ENCODE results near the gene IGF2R.

The IGF2R gene

DNA sequence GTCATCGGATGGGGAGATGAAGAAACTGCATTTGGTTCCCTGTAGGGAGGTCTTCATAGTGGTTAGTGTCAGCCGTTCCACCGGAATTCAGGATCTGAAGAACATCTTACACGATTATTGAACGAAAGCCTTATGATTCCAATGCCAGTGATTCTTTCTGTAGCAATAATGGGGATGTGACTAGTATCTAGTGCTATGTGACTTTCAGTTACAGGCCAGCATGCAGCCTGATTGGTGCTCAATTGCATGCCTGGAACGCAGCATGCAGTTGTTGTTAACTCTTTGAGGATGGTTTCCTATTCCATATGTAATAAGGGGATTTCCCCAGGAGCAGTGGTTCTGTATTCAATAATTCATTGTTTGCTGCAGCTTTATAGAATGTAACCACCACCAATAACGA lies 81.1 kb downstream of the IGF2R start:
- Histone ChIP-seq H3K27me3 (replicated peaks; ENCODE audit: insufficient read depth, low read length) (no peaks in the 10 kb centered on the region), H3K36me3 (replicated peaks; ENCODE audit: insufficient read depth, low read length) (no peaks in the 10 kb centered on the region; the same call in 1 of the 2 replicates), H3K9ac (ENCODE audit: low read length) (no peak overlapping the region), H3K9me3 (replicated peaks; ENCODE audit: insufficient read depth, low read length) (no peaks in the 10 kb centered on the region), H2AFZ (ENCODE audit: low read length) (no peak overlapping the region), H3K27ac (ENCODE audit: low read length) (no peak overlapping the region), H3F3A (ENCODE audit: insufficient read depth, low read length) (no peaks in the 10 kb centered on the region), H4K20me1 (ENCODE audit: insufficient read depth, low read length) (no peaks in the 10 kb centered on the region), H3K79me2 (ENCODE audit: low read length) (no peaks in the 10 kb centered on the region), H3K4me1 (ENCODE audit: low read length) (no peaks in the 10 kb centered on the region), H3K9me2 (replicated peaks; ENCODE audit: insufficient read depth, low read length) (no peaks in the 10 kb centered on the region), H3K4me2 (ENCODE audit: low read depth, low read length) (no peak overlapping the region), H3K4me3 (ENCODE audit: low read length) (no peak overlapping the region)
- TF ChIP-seq, protein P1, sequence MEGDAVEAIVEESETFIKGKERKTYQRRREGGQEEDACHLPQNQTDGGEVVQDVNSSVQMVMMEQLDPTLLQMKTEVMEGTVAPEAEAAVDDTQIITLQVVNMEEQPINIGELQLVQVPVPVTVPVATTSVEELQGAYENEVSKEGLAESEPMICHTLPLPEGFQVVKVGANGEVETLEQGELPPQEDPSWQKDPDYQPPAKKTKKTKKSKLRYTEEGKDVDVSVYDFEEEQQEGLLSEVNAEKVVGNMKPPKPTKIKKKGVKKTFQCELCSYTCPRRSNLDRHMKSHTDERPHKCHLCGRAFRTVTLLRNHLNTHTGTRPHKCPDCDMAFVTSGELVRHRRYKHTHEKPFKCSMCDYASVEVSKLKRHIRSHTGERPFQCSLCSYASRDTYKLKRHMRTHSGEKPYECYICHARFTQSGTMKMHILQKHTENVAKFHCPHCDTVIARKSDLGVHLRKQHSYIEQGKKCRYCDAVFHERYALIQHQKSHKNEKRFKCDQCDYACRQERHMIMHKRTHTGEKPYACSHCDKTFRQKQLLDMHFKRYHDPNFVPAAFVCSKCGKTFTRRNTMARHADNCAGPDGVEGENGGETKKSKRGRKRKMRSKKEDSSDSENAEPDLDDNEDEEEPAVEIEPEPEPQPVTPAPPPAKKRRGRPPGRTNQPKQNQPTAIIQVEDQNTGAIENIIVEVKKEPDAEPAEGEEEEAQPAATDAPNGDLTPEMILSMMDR (IDR thresholded peaks at IDR 0.05; ENCODE audit: low read length), result no peak
- TF ChIP-seq EZH2phosphoT487 (IDR thresholded peaks at IDR 0.05; ENCODE audit: low read length), result no peak
- TF ChIP-seq EZH2 (optimal IDR thresholded peaks at IDR 0.05; ENCODE audit: low read depth, low read length), result no peak
- DNase-seq, result no peak

DNA sequence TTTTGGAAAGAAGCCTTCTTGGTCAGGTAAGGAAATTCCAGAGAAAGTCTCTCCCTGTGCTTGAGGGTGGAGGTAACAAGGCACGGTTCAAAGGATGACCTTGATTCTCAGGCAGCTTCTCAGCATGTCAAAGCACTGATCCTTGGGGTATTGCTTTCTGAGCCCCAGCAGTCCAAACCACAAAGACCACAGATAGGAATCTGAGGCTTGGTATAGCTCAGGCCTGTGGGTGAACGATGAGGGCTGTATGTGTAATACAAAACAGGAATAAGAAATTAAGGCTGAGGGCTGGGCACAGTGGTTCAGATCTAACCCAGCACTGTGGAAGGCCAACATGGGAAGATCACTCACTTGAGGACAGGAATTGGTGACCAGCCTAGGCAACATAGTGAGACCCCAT lies 82.5 kb downstream of the IGF2R start:
- H3K9me3 ChIP-seq (replicated peaks; ENCODE audit: insufficient read depth, low read length), result no peaks in the 10 kb centered on the region
- no peaks in the 10 kb centered on the region for H3F3A ChIP-seq (ENCODE audit: insufficient read depth, low read length)
- DNase-seq, result no peak
- H3K4me3 ChIP-seq (ENCODE audit: low read length), result no peak overlapping the region
- no peak overlapping the region for H3K27ac ChIP-seq (ENCODE audit: low read length)
- H2AFZ ChIP-seq (ENCODE audit: low read length), result no peak overlapping the region
- H3K36me3 ChIP-seq (replicated peaks; ENCODE audit: insufficient read depth, low read length), result no peaks in the 10 kb centered on the region; the same call in 1 of the 2 replicates
- H3K9ac ChIP-seq (ENCODE audit: low read length), result no peak overlapping the region
- H3K4me1 ChIP-seq (ENCODE audit: low read length), result no peaks in the 10 kb centered on the region
- H4K20me1 ChIP-seq (ENCODE audit: insufficient read depth, low read length), result no peaks in the 10 kb centered on the region
- no peaks in the 10 kb centered on the region for H3K9me2 ChIP-seq (replicated peaks; ENCODE audit: insufficient read depth, low read length)
- H3K27me3 ChIP-seq (replicated peaks; ENCODE audit: insufficient read depth, low read length), result no peaks in the 10 kb centered on the region
- H3K79me2 ChIP-seq (ENCODE audit: low read length), result no peaks in the 10 kb centered on the region
- H3K4me2 ChIP-seq (ENCODE audit: low read depth, low read length), result no peak overlapping the region
- TF ChIP-seq EZH2 (optimal IDR thresholded peaks at IDR 0.05; ENCODE audit: low read depth, low read length) (no peak), EZH2phosphoT487 (IDR thresholded peaks at IDR 0.05; ENCODE audit: low read length) (no peak)
- TF ChIP-seq, protein P1 (IDR thresholded peaks at IDR 0.05; ENCODE audit: low read length), result no peak

DNA sequence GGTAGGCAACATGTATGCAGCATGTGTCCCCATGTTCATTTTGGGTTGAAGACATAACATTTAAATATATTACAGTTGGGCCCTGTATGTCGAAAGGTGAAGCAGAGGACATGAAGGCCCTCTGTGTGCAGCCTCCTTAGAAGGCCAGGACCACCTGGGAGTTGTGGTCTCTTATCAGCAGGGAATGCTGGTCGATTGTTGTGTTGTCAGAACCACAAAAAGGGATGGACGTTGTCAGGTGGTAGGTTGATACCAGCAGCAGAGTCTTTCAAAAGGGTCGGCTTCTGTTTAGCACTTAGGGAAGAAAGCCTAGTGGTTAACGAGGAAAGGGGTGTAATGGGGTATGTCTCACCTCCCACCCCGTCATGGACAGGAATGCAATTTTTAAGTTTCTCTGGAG lies 85.4 kb downstream of the IGF2R start:
- Histone ChIP-seq H3K4me2 (ENCODE audit: low read depth, low read length) (no peak overlapping the region), H3F3A (ENCODE audit: insufficient read depth, low read length) (no peaks in the 10 kb centered on the region), H2AFZ (ENCODE audit: low read length) (no peak overlapping the region), H3K4me1 (ENCODE audit: low read length) (no peaks in the 10 kb centered on the region), H3K79me2 (ENCODE audit: low read length) (no peaks in the 10 kb centered on the region), H3K9me3 (replicated peaks; ENCODE audit: insufficient read depth, low read length) (no peaks in the 10 kb centered on the region), H3K9me2 (replicated peaks; ENCODE audit: insufficient read depth, low read length) (no peaks in the 10 kb centered on the region), H4K20me1 (ENCODE audit: insufficient read depth, low read length) (no peaks in the 10 kb centered on the region), H3K4me3 (ENCODE audit: low read length) (no peak overlapping the region), H3K27ac (ENCODE audit: low read length) (no peak overlapping the region), H3K27me3 (replicated peaks; ENCODE audit: insufficient read depth, low read length) (no peaks in the 10 kb centered on the region), H3K36me3 (replicated peaks; ENCODE audit: insufficient read depth, low read length) (no peaks in the 10 kb centered on the region), H3K9ac (ENCODE audit: low read length) (no peak overlapping the region)
- no peak for DNase-seq
- TF ChIP-seq EZH2 (optimal IDR thresholded peaks at IDR 0.05; ENCODE audit: low read depth, low read length) (no peak), EZH2phosphoT487 (IDR thresholded peaks at IDR 0.05; ENCODE audit: low read length) (no peak)
- TF ChIP-seq, protein P1 (IDR thresholded peaks at IDR 0.05; ENCODE audit: low read length), result no peak

Data from MM.1S (cell line).